SK-N-SH treated with all-trans-retinoic acid at 6 μM for 48 hours (cell line): ENCODE data around the gene CBLB.

Experiments used
- ATAC-seq: fragments of 200-7000 bp; cut with Tn5 transposase; 3 replicates; pipeline ENCODE4 v1.9.1; 2020; ENCODE audit warnings: mild to moderate bottlenecking, moderate library complexity
- ARNTL ChIP-seq: fragments of 450-650 bp; formaldehyde crosslinking; IDR thresholded peaks from 2 replicates; pipeline ENCODE4 v1.5.0; 2020; ENCODE audit warnings: low read depth, mild to moderate bottlenecking, moderate library complexity, borderline replicate concordance
- BACH2 ChIP-seq: fragments of 250-450 bp; sonication (Bioruptor Pico); IDR thresholded peaks from 2 replicates; pipeline ENCODE4 v1.9.0; 2021; ENCODE audit warnings: mild to moderate bottlenecking, borderline replicate concordance
- CSDC2 ChIP-seq: fragments of 250-450 bp; sonication (Bioruptor Pico); IDR thresholded peaks from 2 replicates; pipeline ENCODE4 v1.5.0; 2020; ENCODE audit warnings: mild to moderate bottlenecking, moderate library complexity
- ESRRG ChIP-seq: fragments of 250-450 bp; sonication (Bioruptor Pico); IDR thresholded peaks from 2 replicates; pipeline ENCODE4 v1.6.1; 2021; ENCODE audit warnings: mild to moderate bottlenecking
- GLIS3 ChIP-seq: fragments of 250-450 bp; sonication (Bioruptor Pico); IDR thresholded peaks from 2 replicates; pipeline ENCODE4 v1.5.0; 2020; ENCODE audit warnings: mild to moderate bottlenecking, moderate library complexity
- ISL1 ChIP-seq: fragments of 250-450 bp; sonication (Bioruptor Pico); IDR thresholded peaks from 2 replicates; pipeline ENCODE4 v2.1.2; 2022; ENCODE audit warnings: mild to moderate bottlenecking, moderate library complexity
- OSR1 ChIP-seq: fragments of 250-450 bp; sonication (Bioruptor Pico); IDR thresholded peaks from 2 replicates; pipeline ENCODE4 v1.8.0; 2022; ENCODE audit warnings: moderate library complexity, mild to moderate bottlenecking, inconsistent platforms
- PPARA ChIP-seq: fragments of 250-450 bp; sonication (Bioruptor Pico); IDR thresholded peaks from 2 replicates; pipeline ENCODE4 v1.5.0; 2020; ENCODE audit warnings: mild to moderate bottlenecking, borderline replicate concordance
- RARB ChIP-seq: fragments of 250-450 bp; sonication (Bioruptor Pico); IDR thresholded peaks from 2 replicates; pipeline ENCODE4 v1.8.0; 2021; ENCODE audit warnings: mild to moderate bottlenecking, moderate library complexity
- SNAI2 ChIP-seq: fragments of 250-450 bp; sonication (Bioruptor Pico); IDR thresholded peaks from 2 replicates; pipeline ENCODE4 v1.5.0; 2020; ENCODE audit warnings: mild to moderate bottlenecking, moderate library complexity
- TCF4 ChIP-seq: fragments of 250-450 bp; sonication (Bioruptor Pico); IDR thresholded peaks from 2 replicates; pipeline ENCODE4 v1.8.0; 2021; ENCODE audit warnings: mild to moderate bottlenecking, moderate library complexity, borderline replicate concordance
- TOX ChIP-seq: fragments of 250-450 bp; sonication (Bioruptor Pico); IDR thresholded peaks from 2 replicates; pipeline ENCODE4 v1.8.0; 2021; ENCODE audit warnings: mild to moderate bottlenecking, moderate library complexity, borderline replicate concordance
- ZC3H10 ChIP-seq: fragments of 250-450 bp; sonication (Bioruptor Pico); IDR thresholded peaks from 2 replicates; pipeline ENCODE4 v1.5.1; 2021; ENCODE audit warnings: mild to moderate bottlenecking, moderate library complexity
- ZFP3 ChIP-seq: fragments of 250-450 bp; sonication (Bioruptor Pico); IDR thresholded peaks from 2 replicates; pipeline ENCODE4 v1.5.0; 2020; ENCODE audit warnings: mild to moderate bottlenecking, moderate library complexity
- ZFP30 ChIP-seq: fragments of 450-650 bp; formaldehyde crosslinking; IDR thresholded peaks from 2 replicates; pipeline ENCODE4 v1.5.0; 2022; ENCODE audit warnings: mild to moderate bottlenecking, moderate library complexity
- ZNF70 ChIP-seq: fragments of 450-650 bp; formaldehyde crosslinking; IDR thresholded peaks from 2 replicates; pipeline ENCODE4 v1.5.0; 2020; ENCODE audit warnings: mild to moderate bottlenecking, moderate library complexity
- ZNF8 ChIP-seq: fragments of 450-650 bp; formaldehyde crosslinking; IDR thresholded peaks from 2 replicates; pipeline ENCODE4 v1.5.0; 2020; ENCODE audit warnings: mild to moderate bottlenecking, moderate library complexity
- TF ChIP-seq, protein P1 (sequence below): fragments of 250-450 bp; sonication (Bioruptor Pico); IDR thresholded peaks from 2 replicates; pipeline ENCODE4 v1.5.0; 2020; ENCODE audit warnings: mild to moderate bottlenecking, moderate library complexity
- TF ChIP-seq, protein P2 (sequence below): fragments of 250-450 bp; sonication (Bioruptor Pico); IDR thresholded peaks from 2 replicates; pipeline ENCODE4 v1.5.1; 2020; ENCODE audit warnings: low read depth, mild to moderate bottlenecking, moderate library complexity
- TF ChIP-seq, protein P3 (sequence below): fragments of 250-450 bp; sonication (Bioruptor Pico); IDR thresholded peaks from 2 replicates; pipeline ENCODE4 v1.8.0; 2020; ENCODE audit warnings: mild to moderate bottlenecking, moderate library complexity, borderline replicate concordance
- TF ChIP-seq, protein P4 (sequence below): fragments of 250-450 bp; sonication (Bioruptor Pico); IDR thresholded peaks from 2 replicates; pipeline ENCODE4 v1.8.0; 2021; ENCODE audit warnings: low read depth, mild to moderate bottlenecking, moderate library complexity, borderline replicate concordance
- TF ChIP-seq, protein P5 (sequence below): fragments of 250-450 bp; sonication (Bioruptor Pico); IDR thresholded peaks from 2 replicates; pipeline ENCODE4 v1.5.1; 2021; ENCODE audit warnings: mild to moderate bottlenecking, moderate library complexity

CBLB gene

DNA sequence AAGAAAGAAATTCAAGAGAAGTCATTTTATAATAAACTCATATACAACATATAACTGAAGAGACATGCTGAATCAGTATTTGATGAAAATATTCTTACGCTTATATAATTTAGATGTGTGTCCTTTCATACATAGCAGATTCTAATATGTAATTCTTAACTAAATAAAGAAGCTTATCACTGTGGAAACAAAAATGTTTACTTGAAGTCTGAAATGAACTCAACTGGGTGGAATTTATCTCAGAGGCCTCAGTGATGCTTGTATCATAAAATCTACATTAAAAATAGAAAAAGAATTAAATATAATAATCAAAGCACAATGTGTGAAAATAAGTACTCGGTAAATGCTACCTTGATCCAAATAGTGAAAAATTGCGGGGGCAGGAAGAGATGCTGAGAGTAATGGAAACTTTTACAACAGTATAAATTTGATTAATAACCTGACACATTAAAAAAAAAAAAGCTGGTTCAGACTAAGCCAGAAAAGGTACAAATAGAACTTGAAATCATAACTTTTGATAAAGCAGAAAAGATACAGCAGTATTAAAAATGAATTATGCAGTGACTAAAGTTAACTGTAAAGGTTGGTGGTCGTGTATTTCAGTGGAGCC is 12.0 kb upstream of the CBLB start (continued):
- TF ChIP-seq, protein P1, sequence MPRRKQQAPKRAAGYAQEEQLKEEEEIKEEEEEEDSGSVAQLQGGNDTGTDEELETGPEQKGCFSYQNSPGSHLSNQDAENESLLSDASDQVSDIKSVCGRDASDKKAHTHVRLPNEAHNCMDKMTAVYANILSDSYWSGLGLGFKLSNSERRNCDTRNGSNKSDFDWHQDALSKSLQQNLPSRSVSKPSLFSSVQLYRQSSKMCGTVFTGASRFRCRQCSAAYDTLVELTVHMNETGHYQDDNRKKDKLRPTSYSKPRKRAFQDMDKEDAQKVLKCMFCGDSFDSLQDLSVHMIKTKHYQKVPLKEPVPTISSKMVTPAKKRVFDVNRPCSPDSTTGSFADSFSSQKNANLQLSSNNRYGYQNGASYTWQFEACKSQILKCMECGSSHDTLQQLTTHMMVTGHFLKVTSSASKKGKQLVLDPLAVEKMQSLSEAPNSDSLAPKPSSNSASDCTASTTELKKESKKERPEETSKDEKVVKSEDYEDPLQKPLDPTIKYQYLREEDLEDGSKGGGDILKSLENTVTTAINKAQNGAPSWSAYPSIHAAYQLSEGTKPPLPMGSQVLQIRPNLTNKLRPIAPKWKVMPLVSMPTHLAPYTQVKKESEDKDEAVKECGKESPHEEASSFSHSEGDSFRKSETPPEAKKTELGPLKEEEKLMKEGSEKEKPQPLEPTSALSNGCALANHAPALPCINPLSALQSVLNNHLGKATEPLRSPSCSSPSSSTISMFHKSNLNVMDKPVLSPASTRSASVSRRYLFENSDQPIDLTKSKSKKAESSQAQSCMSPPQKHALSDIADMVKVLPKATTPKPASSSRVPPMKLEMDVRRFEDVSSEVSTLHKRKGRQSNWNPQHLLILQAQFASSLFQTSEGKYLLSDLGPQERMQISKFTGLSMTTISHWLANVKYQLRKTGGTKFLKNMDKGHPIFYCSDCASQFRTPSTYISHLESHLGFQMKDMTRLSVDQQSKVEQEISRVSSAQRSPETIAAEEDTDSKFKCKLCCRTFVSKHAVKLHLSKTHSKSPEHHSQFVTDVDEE (CRISPR knock-in tag): no peak
- TF ChIP-seq ZFP30 (CRISPR knock-in tag): no peak
- no peak for TF ChIP-seq OSR1

DNA sequence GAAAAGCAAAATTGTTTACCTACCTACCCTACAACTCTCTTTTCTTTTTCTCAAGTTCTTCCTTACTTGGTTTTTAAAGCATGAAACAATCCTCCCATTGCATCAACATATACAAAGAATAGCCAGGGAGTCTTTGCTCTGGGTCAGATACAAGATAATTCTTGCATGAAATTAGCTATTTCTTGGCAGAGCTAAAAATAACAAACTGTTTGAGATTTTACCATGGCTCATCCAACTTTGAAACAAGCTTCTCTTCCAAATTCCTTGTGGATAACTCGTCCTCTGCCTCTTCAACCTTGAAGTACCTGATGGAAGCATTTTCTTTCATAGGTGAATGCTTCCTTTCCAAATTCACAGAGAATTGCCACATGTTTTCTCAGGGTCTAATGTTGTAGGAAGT is 9.2 kb upstream of the CBLB start:
- no peak for ATAC-seq
- TF ChIP-seq ISL1 (CRISPR knock-in tag): no peak
- TF ChIP-seq RARB (CRISPR knock-in tag): no peak
- TF ChIP-seq CSDC2: no peak
- no peak for TF ChIP-seq TOX
- no peak for TF ChIP-seq ZFP3
- TF ChIP-seq, protein P2, sequence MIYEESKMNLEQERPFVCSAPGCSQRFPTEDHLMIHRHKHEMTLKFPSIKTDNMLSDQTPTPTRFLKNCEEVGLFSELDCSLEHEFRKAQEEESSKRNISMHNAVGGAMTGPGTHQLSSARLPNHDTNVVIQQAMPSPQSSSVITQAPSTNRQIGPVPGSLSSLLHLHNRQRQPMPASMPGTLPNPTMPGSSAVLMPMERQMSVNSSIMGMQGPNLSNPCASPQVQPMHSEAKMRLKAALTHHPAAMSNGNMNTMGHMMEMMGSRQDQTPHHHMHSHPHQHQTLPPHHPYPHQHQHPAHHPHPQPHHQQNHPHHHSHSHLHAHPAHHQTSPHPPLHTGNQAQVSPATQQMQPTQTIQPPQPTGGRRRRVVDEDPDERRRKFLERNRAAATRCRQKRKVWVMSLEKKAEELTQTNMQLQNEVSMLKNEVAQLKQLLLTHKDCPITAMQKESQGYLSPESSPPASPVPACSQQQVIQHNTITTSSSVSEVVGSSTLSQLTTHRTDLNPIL (CRISPR knock-in tag): no peak
- no peak for TF ChIP-seq GLIS3 (CRISPR knock-in tag)
- TF ChIP-seq SNAI2 (CRISPR knock-in tag): no peak
- no peak for TF ChIP-seq OSR1
- no peak for TF ChIP-seq ARNTL (CRISPR knock-in tag)
- TF ChIP-seq, protein P1 (CRISPR knock-in tag): no peak
- no peak for TF ChIP-seq ESRRG (CRISPR knock-in tag)
- TF ChIP-seq ZFP30 (CRISPR knock-in tag): no peak
- no peak for TF ChIP-seq ZC3H10 (CRISPR knock-in tag)
- no peak for TF ChIP-seq PPARA (CRISPR knock-in tag)
- TF ChIP-seq TCF4 (CRISPR knock-in tag): no peak
- TF ChIP-seq ZNF70 (CRISPR knock-in tag): no peak
- TF ChIP-seq ZNF8 (CRISPR knock-in tag): no peak
- TF ChIP-seq, protein P3, sequence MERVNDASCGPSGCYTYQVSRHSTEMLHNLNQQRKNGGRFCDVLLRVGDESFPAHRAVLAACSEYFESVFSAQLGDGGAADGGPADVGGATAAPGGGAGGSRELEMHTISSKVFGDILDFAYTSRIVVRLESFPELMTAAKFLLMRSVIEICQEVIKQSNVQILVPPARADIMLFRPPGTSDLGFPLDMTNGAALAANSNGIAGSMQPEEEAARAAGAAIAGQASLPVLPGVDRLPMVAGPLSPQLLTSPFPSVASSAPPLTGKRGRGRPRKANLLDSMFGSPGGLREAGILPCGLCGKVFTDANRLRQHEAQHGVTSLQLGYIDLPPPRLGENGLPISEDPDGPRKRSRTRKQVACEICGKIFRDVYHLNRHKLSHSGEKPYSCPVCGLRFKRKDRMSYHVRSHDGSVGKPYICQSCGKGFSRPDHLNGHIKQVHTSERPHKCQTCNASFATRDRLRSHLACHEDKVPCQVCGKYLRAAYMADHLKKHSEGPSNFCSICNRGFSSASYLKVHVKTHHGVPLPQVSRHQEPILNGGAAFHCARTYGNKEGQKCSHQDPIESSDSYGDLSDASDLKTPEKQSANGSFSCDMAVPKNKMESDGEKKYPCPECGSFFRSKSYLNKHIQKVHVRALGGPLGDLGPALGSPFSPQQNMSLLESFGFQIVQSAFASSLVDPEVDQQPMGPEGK: no peak
- TF ChIP-seq, protein P4, sequence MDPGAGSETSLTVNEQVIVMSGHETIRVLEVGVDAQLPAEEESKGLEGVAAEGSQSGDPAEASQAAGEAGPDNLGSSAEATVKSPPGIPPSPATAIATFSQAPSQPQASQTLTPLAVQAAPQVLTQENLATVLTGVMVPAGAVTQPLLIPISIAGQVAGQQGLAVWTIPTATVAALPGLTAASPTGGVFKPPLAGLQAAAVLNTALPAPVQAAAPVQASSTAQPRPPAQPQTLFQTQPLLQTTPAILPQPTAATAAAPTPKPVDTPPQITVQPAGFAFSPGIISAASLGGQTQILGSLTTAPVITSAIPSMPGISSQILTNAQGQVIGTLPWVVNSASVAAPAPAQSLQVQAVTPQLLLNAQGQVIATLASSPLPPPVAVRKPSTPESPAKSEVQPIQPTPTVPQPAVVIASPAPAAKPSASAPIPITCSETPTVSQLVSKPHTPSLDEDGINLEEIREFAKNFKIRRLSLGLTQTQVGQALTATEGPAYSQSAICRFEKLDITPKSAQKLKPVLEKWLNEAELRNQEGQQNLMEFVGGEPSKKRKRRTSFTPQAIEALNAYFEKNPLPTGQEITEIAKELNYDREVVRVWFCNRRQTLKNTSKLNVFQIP (CRISPR knock-in tag): no peak

DNA sequence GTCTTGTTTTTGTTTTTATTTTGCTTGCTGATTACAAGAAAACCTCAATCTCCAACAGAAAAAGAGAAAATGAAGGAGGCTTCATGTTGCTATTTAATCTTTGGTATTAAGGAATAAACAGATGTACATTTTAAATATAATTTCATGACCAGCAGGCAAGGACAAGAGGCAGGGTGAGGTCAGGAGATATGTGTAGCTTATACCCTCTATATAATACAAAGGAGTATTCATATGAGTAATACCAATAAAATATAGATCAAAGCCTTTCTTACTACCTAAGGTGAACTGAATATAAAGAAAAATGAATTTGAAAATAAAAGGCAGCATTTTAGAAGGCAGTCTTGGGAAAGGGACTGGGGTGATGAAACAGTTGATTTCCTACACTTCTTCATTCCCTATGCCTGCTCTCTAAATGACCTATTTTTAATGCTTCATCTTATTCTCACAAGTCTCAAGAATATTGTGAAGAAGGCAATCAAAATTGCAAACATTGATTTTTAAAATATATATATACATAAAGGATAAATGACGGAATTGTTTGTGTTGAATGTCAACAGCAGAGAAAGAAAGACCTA is 8.6 kb upstream of the CBLB start:
- ATAC-seq: no peak
- TF ChIP-seq ZNF8 (CRISPR knock-in tag) (no peak), CSDC2 (no peak), ZFP3 (no peak), ISL1 (CRISPR knock-in tag) (no peak), SNAI2 (CRISPR knock-in tag) (no peak), BACH2 (CRISPR knock-in tag) (no peak), ARNTL (CRISPR knock-in tag) (no peak), ZC3H10 (CRISPR knock-in tag) (no peak), ZNF70 (CRISPR knock-in tag) (no peak), TOX (no peak)
- TF ChIP-seq, protein P5, sequence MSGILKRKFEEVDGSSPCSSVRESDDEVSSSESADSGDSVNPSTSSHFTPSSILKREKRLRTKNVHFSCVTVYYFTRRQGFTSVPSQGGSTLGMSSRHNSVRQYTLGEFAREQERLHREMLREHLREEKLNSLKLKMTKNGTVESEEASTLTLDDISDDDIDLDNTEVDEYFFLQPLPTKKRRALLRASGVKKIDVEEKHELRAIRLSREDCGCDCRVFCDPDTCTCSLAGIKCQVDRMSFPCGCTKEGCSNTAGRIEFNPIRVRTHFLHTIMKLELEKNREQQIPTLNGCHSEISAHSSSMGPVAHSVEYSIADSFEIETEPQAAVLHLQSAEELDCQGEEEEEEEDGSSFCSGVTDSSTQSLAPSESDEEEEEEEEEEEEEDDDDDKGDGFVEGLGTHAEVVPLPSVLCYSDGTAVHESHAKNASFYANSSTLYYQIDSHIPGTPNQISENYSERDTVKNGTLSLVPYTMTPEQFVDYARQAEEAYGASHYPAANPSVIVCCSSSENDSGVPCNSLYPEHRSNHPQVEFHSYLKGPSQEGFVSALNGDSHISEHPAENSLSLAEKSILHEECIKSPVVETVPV: no peak
- TF ChIP-seq, protein P1 (CRISPR knock-in tag): no peak
